Neural cell (in vitro differentiated cells): ENCODE results near the gene CUEDC1.

Experiments used
- CTCF ChIP-seq: fragments of 450-650 bp; IDR thresholded peaks from 2 replicates; pipeline ENCODE4 v1.5.1; 2014; ENCODE audit warnings: antibody characterized with exemption, mild to moderate bottlenecking, moderate library complexity; ENCODE audit not compliant: poor library complexity, severe bottlenecking
- EP300 ChIP-seq: fragments of 450-650 bp; conservative IDR thresholded peaks from 2 replicates; pipeline ENCODE4 v1.6.1; 2014; ENCODE audit warnings: antibody characterized with exemption, mild to moderate bottlenecking, moderate library complexity; ENCODE audit not compliant: poor library complexity, severe bottlenecking
- EZH2 ChIP-seq: fragments of 200-600, 300-800 bp; shearing (Covaris generic), sonication (generic); IDR thresholded peaks from 2 replicates; pipeline ENCODE4 v1.6.1; 2014; ENCODE audit warnings: antibody characterized with exemption, low read length, borderline replicate concordance, mild to moderate bottlenecking; ENCODE audit not compliant: insufficient read depth, poor library complexity, severe bottlenecking
- MXI1 ChIP-seq: fragments of 450-650 bp; conservative IDR thresholded peaks from 2 replicates; pipeline ENCODE4 v1.6.1; 2014; ENCODE audit warnings: antibody characterized with exemption, mild to moderate bottlenecking; ENCODE audit not compliant: poor library complexity, severe bottlenecking
- POLR2AphosphoS5 ChIP-seq: IDR thresholded peaks from 2 replicates; pipeline ENCODE4 v1.6.1; 2012
- RAD21 ChIP-seq: fragments of 450-650 bp; conservative IDR thresholded peaks from 2 replicates; pipeline ENCODE4 v1.6.1; 2014; ENCODE audit warnings: antibody characterized with exemption, mild to moderate bottlenecking, moderate library complexity
- REST ChIP-seq: IDR thresholded peaks from 2 replicates; pipeline ENCODE4 v1.6.1; 2012; ENCODE audit warnings: borderline replicate concordance

GRCh38 chr17:57874058-57874419 lies 81.2 kb downstream of the CUEDC1 start:
- no peak for TF ChIP-seq REST
- no peak for TF ChIP-seq CTCF
- no peak for TF ChIP-seq MXI1
- TF ChIP-seq POLR2AphosphoS5: no peak
- TF ChIP-seq RAD21: no peak
- TF ChIP-seq EP300: no peak
- TF ChIP-seq EZH2: no peak
